PC-9 (cell line): ENCODE measurements around the gene PHACTR3. TPM values are rescaled to one million over a fixed set of nuclear protein-coding genes. Genes with fewer than 3 reads are reported as not detected.
"Not testable (repeated sequence)": the region's sequence is repeated elsewhere in the genome, so short reads cannot be mapped to it uniquely, and the experiment has no call there.

ENCODE experiments used
- BruUV-seq: library from RNA; stranded (reverse); fragments of 400-500 nt; replicated peaks from 2 replicates; lab custom pipeline; 2021; lab: Mats Ljungman, UMichigan
- CTCF ChIA-PET: fragments of 300-600 bp; sonication (Branson Sonifier 250); formaldehyde crosslinking; loops from one replicate; lab custom pipeline; 2022; ENCODE audit warnings: antibody characterized with exemption; lab: Charles Lee
- POLR2A ChIA-PET: fragments of 300-600 bp; sonication (Branson Sonifier 250); formaldehyde crosslinking; loops from one replicate; lab custom pipeline; 2022; ENCODE audit warnings: antibody characterized with exemption; ENCODE audit not compliant: unreplicated experiment; lab: Charles Lee
- DNase-seq, 2 experiments: peaks; one replicate each; pipeline versions ENCODE4 v3.0.0 to v3.0.0-alpha.2; 2015 to 2022; ENCODE audit warnings: mixed read lengths in 1 of 2
- H2AFZ ChIP-seq: fragments of 200-600 bp; sonication (generic); 2 replicates; pipeline ENCODE4 v1.8.1; 2017; ENCODE audit warnings: antibody characterized with exemption
- H3F3A ChIP-seq: fragments of 200-600 bp; sonication (generic); 2 replicates; pipeline ENCODE4 v1.8.1; 2017; ENCODE audit warnings: antibody characterized with exemption, mild to moderate bottlenecking, low read depth; ENCODE audit not compliant: insufficient read depth
- H3K27ac ChIP-seq: fragments of 200-600 bp; sonication (generic); 2 replicates; pipeline ENCODE4 v1.6.1; 2016; ENCODE audit warnings: mixed run types
- H3K27me3 ChIP-seq: fragments of 200-600 bp; sonication (generic); 2 replicates; pipeline ENCODE4 v1.6.1; 2016; ENCODE audit warnings: low read depth, mixed run types; ENCODE audit not compliant: insufficient read depth
- H3K36me3 ChIP-seq: fragments of 200-600 bp; sonication (generic); 2 replicates; pipeline ENCODE4 v1.6.1; 2016; ENCODE audit warnings: low read depth, mixed run types
- H3K4me1 ChIP-seq: fragments of 200-600 bp; sonication (generic); replicated peaks from 2 replicates; pipeline ENCODE4 v1.6.1; 2016; ENCODE audit warnings: mixed run types; ENCODE audit not compliant: insufficient read depth
- H3K4me2 ChIP-seq: fragments of 200-600 bp; sonication (generic); 2 replicates; pipeline ENCODE4 v1.6.1; 2017; ENCODE audit warnings: mixed run types
- H3K4me3 ChIP-seq: fragments of 200-600 bp; sonication (generic); 2 replicates; pipeline ENCODE4 v1.6.1; 2016; ENCODE audit warnings: mixed run types
- H3K79me2 ChIP-seq: fragments of 200-600 bp; sonication (generic); 2 replicates; pipeline ENCODE4 v1.6.1; 2017; ENCODE audit warnings: low read depth, mixed run types
- H3K9me2 ChIP-seq: fragments of 200-600 bp; sonication (generic); 2 replicates; pipeline ENCODE4 v1.8.1; 2017; ENCODE audit warnings: mild to moderate bottlenecking; ENCODE audit not compliant: insufficient read depth
- H3K9me3 ChIP-seq: fragments of 200-600 bp; sonication (generic); 2 replicates; pipeline ENCODE4 v1.8.1; 2016; ENCODE audit warnings: low read depth; ENCODE audit not compliant: insufficient read depth
- H4K20me1 ChIP-seq: fragments of 200-600 bp; sonication (generic); 2 replicates; pipeline ENCODE4 v1.8.1; 2017; ENCODE audit not compliant: insufficient read depth
- EZH2 ChIP-seq: fragments of 200-600 bp; sonication (generic); IDR thresholded peaks from 2 replicates; pipeline ENCODE4 v1.8.0; 2017; ENCODE audit warnings: antibody characterized with exemption, low read depth
- intact Hi-C: fragments of 100-400 bp; cut with micrococcal nuclease; formaldehyde crosslinking; loops from one replicate; pipeline ENCODE4 v1.10.0; 2022; ENCODE audit not compliant: unreplicated experiment
- total RNA-seq: library from RNA; stranded (reverse); gene quantifications from 2 replicates; pipeline ENCODE4 v1.2.3, GENCODE V29; 2021
- TF ChIP-seq, protein P1 (sequence below): fragments of 200-600 bp; sonication (generic); conservative IDR thresholded peaks from 2 replicates; pipeline ENCODE4 v1.6.1; 2017; ENCODE audit warnings: mixed run types, antibody characterized with exemption, mild to moderate bottlenecking, moderate library complexity

PHACTR3 gene
- total RNA-seq, 1 experiment from 2014 or later: 0.41 TPM

DNA sequence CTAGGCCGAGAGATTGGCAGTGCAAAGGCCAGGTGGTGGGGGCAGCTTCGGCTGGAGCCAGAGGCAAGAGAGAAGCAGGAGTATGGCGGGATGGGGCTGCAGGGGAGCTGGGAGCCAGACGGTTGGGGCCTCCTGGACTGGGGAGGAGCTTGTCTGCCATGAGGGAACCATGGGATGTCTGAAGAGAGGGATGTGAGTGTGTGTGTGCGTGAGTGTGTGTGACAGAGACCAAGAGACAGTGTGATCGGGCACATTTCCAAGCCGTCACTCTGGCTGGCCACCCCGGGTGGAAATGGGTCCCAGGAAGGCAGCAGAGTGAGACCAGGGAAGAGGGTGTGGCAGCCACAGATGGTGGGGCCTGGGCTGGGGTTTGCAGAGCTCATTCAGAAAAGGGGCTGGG lies 13.8 kb downstream of the PHACTR3 start:
- no peak for DNase-seq
- H3K4me1 ChIP-seq: no peaks in the 10 kb centered on the region
- H3K4me2 ChIP-seq: no peak overlapping the region
- H3K9me2 ChIP-seq: no peaks in the 10 kb centered on the region
- H2AFZ ChIP-seq: no peak overlapping the region
- peaks cover 100% of the 10 kb centered on the region for H3K27me3 ChIP-seq
- POLR2A ChIA-PET: no interaction called here
- H3K79me2 ChIP-seq: no peaks in the 10 kb centered on the region
- no peak overlapping the region for H3K27ac ChIP-seq
- H3K4me3 ChIP-seq: no peak overlapping the region
- intact Hi-C loops: no loop called here
- no peaks in the 10 kb centered on the region for H3K36me3 ChIP-seq
- no peaks in the 10 kb centered on the region for H3F3A ChIP-seq
- CTCF ChIA-PET: no interaction called here
- no peaks in the 10 kb centered on the region for H3K9me3 ChIP-seq
- no TSS peak for BruUV-seq
- no peaks in the 10 kb centered on the region; the same call in 1 of the 2 replicates for H4K20me1 ChIP-seq
- TF ChIP-seq, protein P1, sequence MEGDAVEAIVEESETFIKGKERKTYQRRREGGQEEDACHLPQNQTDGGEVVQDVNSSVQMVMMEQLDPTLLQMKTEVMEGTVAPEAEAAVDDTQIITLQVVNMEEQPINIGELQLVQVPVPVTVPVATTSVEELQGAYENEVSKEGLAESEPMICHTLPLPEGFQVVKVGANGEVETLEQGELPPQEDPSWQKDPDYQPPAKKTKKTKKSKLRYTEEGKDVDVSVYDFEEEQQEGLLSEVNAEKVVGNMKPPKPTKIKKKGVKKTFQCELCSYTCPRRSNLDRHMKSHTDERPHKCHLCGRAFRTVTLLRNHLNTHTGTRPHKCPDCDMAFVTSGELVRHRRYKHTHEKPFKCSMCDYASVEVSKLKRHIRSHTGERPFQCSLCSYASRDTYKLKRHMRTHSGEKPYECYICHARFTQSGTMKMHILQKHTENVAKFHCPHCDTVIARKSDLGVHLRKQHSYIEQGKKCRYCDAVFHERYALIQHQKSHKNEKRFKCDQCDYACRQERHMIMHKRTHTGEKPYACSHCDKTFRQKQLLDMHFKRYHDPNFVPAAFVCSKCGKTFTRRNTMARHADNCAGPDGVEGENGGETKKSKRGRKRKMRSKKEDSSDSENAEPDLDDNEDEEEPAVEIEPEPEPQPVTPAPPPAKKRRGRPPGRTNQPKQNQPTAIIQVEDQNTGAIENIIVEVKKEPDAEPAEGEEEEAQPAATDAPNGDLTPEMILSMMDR: no peak
- no peak for TF ChIP-seq EZH2

DNA sequence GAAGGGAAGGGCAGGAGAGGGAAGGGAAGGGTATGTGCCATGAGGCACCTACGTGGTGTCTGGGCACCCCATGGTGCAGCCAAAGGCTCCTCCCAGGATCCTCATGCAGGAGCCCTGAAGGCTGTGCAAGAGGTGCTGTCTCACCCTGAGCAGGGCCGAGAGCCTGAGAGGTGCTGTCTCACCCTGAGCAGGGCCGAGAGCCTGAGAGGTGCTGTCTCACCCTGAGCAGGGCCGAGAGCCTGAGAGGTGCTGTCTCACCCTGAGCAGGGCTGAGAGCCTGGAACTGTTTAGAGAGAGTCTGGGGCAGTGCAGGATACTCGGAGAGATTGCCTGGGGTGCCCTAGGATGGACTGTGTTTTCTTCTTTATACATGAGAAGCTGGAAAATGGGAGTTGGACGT lies 14.2 kb downstream of the PHACTR3 start:
- H3K27ac ChIP-seq, intact Hi-C loops, H3K4me2 ChIP-seq, DNase-seq, H3K79me2 ChIP-seq, H4K20me1 ChIP-seq, H3K9me2 ChIP-seq, H3K36me3 ChIP-seq, BruUV-seq, H3F3A ChIP-seq, POLR2A ChIA-PET, H3K4me1 ChIP-seq, CTCF ChIA-PET, H2AFZ ChIP-seq, H3K4me3 ChIP-seq, H3K9me3 ChIP-seq: not testable (repeated sequence)
- H3K27me3 ChIP-seq: peaks cover 100% of the 10 kb centered on the region

DNA sequence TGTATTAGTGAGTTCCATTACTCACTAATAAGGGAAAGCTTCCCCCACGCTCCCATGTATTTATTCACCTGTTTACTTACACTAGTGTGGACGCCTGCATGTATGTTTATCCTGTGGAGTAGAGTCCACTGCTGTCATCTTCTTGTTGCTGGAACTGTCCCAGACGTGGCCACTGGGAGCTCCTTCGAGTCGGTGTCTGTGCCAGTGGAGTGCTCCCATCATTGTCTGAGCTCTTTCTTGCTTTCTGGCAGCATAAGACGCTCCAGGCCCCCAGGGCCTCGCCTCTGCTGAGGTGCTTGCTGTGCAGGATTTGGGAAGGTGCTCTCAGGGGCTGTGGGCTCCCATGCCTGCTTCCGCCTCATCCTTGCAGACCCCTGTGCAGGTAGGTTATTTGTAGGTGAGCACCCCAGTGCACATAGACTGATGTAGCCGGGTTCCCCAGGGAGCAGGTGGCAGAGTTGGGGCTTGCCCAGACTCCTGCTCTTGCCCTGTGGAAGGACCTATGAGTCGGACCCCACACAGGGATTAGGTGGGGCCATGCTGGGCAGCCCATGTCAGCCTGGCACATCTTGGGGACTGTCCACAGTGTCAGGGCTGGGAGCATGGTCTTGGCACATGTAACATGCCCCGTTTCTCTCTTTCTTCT lies 16.6 kb downstream of the PHACTR3 start:
- no peak overlapping the region for H3K4me3 ChIP-seq
- H3K79me2 ChIP-seq: no peaks in the 10 kb centered on the region
- ChIA-PET CTCF (no interaction called here), POLR2A (no interaction called here)
- no peaks in the 10 kb centered on the region for H3K9me2 ChIP-seq
- H3K9me3 ChIP-seq: no peaks in the 10 kb centered on the region
- DNase-seq: no peak
- H3K27me3 ChIP-seq: peaks cover 100% of the 10 kb centered on the region
- TF ChIP-seq EZH2: no peak
- TF ChIP-seq, protein P1: no peak
- no peak overlapping the region for H3K4me2 ChIP-seq
- no TSS peak for BruUV-seq
- intact Hi-C loops: no loop called here
- H3K36me3 ChIP-seq: no peaks in the 10 kb centered on the region
- no peaks in the 10 kb centered on the region; the same call in 1 of the 2 replicates for H4K20me1 ChIP-seq
- no peaks in the 10 kb centered on the region for H3F3A ChIP-seq
- H3K27ac ChIP-seq: no peak overlapping the region
- H2AFZ ChIP-seq: no peak overlapping the region
- H3K4me1 ChIP-seq: no peaks in the 10 kb centered on the region

DNA sequence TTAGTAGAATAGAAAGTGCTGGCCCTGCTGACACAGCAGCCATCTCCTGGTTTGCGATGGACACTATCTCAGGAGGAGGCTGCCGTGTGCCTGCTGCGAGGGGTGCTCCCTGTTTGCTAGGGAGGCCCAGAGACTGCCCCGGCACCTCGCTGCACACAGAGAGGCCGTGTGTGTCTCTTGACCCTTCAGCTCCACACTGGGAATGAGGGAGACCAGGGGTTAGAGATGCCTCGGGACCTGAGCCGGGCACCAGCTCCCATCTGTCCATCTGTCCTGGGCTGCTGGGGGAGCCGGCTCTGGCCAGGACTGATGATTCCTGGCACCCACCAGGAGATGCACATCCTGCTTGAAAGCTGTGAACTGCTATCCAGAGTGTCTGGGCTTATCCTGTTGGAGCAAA lies 18.2 kb downstream of the PHACTR3 start:
- H3K27me3 ChIP-seq: peaks cover 100% of the 10 kb centered on the region
- H3K27ac ChIP-seq: no peak overlapping the region
- no peaks in the 10 kb centered on the region for H3K4me1 ChIP-seq
- no peaks in the 10 kb centered on the region for H3K79me2 ChIP-seq
- no TSS peak for BruUV-seq
- no peaks in the 10 kb centered on the region for H3K9me2 ChIP-seq
- H2AFZ ChIP-seq: no peak overlapping the region
- H3F3A ChIP-seq: no peaks in the 10 kb centered on the region
- H3K36me3 ChIP-seq: no peaks in the 10 kb centered on the region
- H3K4me3 ChIP-seq: no peak overlapping the region
- H3K9me3 ChIP-seq: no peaks in the 10 kb centered on the region
- H4K20me1 ChIP-seq: no peaks in the 10 kb centered on the region; the same call in 1 of the 2 replicates
- ChIA-PET POLR2A (no interaction called here), CTCF (no interaction called here)
- no peak overlapping the region for H3K4me2 ChIP-seq
- intact Hi-C loops: no loop called here
- DNase-seq: no peak
- TF ChIP-seq, protein P1: no peak
- no peak for TF ChIP-seq EZH2
